ENCODE data around the gene SPIRE1.
"Not testable (repeated sequence)": the region's sequence is repeated elsewhere in the genome, so short reads cannot be mapped to it uniquely, and the experiment has no call there.

Gene SPIRE1

DNA sequence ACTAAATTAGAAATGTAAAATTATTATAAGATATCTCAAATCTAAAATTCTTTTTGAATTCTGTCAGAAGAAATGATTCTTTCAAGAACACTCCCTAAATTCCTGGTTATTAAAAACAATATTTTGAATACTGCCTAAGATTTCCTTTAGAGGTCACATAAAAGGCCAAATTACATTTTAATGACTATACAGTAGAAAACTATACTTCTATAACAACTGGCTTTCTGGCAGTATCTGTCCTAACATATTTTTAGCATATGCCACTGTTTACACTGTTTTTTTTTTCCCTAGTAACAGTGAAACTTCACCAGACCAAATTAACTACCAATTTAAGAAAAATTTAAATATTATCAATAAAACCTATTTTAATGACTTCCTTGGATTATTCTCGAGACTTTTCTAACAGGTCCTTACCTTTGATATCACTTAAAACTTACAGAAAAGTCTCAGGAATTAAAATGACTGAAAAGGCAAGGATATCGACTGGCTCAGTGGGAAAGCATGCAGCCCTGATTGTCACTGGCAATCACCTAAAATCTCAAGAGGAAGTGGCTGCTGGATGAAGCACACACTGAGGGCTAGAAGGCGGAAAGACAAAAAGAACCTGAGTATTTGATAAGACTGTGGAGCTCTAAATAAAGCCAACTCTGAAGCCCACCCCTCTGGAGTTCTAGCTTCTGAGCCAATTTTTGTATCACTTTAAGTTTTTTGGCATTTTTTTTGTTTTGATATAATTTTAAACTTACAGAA is 59.6 kb downstream of the SPIRE1 start:
- DNase-seq, result peak; percentile 68

DNA sequence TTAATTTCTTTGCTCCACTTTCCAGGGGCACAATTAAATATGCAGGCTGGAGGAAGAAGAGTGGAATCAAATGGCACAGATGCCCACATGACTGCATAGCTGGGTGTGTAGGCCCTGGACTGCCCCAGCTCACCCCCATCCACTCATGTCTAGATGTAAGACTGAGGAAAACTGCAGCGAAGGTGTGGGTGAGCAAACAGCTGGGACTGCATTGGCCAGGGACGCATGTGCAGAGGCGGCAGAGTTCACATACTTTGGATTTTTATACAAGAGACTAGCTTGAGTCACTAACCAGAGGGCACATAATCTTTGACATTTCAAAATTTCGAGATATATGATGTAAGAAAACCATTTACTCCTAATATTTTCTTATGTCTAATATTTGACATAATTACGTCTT is 60.1 kb downstream of the SPIRE1 start:
- DNase-seq, result peak; percentile 30

DNA sequence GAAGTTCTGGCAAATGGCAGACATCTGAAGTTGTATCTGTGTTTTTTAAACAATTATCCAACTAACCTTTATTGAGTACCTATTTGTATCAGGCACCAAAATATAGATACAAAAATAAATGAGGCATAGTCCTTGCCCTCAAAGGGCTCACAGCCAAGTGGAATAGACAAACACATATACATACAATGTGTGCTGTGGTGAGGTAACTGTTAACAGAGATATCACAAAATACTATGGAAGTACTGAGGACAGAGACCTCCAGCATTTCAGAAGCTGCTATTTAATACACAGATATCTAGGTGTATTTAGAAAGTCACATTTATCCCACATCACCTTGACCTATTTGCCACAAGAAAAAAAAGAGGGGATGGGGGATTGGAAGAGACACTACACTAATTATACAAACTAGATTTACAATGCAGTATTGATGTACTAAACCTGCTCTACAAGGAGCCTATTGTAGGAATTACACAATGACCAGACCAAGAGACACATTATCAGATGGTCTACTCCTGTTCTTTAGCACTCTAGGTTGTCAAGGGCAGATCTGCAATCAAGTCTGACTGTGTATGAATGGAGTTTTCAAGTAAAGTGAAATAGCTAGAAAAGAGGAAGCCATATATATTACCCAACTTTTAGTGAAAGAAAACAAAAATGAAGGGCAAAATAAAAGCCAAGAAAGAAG is 62.2 kb downstream of the SPIRE1 start:
- DNase-seq, result no peak

DNA sequence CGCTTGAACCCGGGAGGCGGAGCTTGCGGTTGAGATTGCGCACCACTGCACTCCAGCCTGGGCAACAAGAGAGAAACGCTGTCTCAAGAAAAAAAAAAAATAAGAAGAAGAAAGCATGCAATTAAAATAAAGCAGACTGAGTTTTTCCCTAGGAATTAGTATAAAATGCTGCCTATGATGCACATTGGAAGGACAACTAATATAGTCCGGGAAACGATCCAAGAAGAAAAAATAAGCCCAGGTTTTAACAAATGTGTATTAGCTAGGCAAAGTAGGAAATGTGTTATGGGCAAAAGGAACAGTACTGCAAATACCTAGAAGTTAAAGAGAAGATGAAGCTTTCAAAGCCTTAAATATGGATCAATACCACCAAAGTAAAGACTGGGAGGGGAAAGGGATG is 64.0 kb downstream of the SPIRE1 start:
- no peak for DNase-seq

DNA sequence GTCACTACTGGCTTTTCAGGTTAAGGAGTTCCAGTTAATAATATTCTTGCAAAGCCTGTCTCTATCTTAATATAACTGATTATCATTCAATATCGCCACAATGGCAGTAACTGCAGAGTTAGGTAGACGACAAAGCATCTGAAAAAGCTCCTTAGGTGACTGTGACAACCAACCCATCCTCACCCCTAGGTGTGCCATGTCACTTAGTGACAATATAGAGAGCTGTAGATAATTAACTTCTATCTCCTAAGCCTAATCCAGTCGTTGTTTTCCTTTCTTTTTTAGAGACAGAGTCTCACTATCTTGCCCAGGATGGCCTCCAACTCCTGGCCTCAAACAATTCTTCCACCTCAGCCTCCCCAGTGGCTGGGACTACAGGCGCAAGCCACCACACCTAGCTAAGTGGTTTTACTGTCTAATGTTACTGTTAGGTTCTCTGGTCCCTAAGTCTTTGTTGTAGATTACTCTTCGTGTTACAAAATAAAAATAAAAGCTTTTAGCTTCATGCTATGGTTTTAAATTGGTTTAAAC is 65.2 kb downstream of the SPIRE1 start:
- DNase-seq, result no peak

DNA sequence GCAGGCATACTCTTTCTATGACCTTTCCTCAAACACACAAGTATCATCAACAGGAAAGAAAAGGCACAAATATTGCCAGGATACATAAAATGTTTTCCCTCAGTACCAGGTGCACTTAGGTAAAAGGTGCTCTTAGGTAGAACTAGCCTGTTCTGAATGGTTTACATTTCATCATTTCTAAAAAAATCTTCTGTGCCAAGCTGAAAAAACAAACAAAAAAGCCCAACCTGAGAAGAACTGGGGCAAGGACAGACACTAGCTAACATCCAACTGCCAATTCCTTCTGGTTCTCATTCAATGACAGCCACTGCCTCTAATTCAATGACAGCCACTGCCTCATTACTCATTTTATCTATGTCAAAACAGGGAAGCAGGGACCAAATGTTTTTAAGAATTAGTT is 68.5 kb downstream of the SPIRE1 start:
- DNase-seq, result no peak

DNA sequence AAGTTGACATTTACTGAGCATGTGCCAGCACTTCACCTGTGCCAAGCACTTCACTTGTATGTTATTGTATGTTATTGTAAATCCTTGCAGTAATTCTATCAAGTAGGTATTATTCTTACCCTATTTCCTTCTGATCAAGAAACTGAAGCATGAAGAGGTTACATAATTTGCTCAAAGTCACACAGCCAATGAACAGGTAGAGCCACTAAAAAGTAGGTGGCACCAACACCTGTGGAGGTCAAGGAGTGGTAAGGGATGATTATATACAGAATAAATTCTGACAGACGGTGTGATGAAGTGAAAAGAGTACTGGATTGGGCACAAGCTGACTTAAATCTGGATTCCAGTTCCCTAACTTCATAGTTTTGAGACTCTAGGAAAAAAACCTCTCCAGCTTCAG is 71.0 kb downstream of the SPIRE1 start:
- DNase-seq, result no peak

DNA sequence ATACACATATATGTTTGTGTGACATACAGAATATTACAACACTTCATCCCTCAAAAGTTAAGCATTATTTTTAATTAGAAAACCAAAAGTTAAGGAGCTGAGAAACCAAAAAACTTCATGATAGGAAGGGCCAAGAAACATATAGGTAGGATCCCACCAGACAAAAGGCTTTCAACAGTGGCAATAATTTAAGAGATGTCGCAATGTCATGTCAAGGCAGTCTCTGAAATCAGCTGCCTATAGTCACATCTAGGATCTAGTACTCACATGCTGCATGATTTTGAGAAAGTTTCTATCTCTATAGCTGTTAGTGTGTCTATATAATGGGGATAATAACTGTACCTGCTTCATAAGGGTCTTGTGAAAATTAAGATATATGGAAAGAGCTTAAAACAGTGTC is 72.7 kb downstream of the SPIRE1 start:
- DNase-seq, result no peak

DNA sequence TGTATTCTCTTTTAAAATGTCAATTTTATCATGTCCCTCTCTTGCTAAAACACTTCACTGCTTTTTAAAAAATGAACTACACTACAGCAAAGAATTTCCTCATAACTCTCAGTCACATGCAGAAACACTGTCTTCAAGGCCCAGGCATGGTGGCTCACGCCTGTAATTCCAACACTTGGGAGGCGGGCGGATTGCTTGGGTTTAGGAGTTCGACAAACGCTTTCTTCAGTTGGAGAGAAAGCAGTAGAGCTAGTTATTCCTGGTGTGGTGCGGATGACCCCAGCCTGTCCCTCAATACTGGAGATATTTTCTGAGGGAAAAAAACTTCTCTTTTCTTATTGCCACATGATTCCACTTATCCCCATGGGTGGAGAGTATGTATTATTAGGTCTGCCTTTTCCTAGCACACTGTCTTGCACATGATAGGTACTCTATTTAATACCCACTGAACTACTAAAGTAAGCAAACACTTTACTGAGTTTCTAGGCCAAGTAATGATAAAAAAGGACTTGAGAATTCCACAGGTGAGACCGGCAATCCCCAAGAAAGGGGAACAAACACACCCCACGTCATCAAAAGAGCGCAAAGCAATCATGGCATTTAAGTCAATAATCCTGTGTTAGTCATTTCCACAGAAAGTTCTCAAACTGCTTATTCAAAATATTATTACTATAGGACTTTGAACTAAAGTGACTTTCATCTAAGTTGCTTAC is 77.1 kb downstream of the SPIRE1 start:
- DNase-seq, result no peak

DNA sequence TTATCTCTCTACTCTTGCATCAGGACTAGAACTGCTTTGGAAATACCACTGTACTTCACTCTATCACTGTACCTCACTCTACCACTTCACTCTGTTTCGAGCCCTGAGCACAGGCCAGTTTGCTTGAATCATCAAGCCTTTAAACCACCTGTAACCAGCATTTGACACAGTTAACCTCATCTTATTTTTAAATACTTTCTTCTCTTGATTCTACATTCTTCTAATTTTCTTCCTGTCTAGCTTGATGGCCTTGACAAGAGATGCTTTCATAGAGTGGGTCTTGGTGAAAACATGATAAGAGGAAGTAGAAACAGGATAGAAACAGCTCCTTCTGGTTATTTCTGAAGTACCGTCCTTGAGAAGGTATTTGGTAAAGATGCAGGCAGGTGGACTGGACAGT is 78.1 kb downstream of the SPIRE1 start:
- DNase-seq, result no peak

DNA sequence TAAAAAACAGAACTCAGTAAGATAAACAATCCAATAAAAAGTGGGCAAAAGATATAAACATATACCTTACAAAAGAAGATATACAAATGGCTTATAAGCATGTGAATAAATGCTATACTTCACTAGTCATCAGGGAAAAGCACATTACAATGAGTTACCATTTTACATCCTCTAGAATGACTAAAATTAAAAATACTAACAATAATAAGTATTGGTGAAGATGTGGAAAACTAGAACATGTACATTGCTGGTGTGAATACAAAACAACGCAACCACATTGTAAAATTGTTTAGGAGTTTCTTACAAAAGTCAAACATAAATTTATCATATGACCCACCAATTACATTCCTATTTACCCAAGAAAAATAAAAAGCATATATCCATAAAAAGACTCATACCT is 80.1 kb downstream of the SPIRE1 start:
- DNase-seq, result no peak

DNA sequence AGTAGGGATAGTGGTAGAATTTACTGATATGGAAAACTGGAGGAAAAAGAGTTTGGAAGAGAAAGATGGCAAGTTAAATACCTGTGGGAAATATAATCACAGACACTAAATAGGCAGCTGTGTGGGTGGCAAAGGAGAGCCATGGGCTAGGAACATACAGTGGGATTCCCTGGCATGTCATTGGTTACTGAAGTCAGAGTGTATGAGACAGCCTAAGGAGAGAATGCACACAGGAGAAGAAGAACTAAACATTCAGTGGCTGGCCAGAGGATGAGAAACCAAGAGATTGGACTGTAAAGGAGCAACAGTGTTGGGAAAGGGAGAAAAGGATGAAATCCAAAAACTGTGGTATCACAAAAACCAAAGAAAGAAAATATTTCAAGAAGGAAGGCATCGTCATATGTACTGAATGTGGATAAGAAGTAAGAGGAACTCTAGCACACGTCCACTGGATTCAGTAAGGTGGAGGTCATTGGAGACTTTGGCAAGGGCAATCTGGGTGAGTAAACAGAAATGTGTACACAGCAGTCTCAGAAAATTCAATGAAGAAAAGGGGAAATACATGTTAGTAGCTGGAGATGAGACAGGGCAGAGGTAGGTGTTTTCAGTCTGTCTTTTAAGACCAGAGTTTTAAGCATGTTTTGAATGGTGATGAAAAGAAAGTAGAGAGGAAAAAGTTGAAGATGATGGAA is 83.3 kb downstream of the SPIRE1 start:
- DNase-seq, result no peak

DNA sequence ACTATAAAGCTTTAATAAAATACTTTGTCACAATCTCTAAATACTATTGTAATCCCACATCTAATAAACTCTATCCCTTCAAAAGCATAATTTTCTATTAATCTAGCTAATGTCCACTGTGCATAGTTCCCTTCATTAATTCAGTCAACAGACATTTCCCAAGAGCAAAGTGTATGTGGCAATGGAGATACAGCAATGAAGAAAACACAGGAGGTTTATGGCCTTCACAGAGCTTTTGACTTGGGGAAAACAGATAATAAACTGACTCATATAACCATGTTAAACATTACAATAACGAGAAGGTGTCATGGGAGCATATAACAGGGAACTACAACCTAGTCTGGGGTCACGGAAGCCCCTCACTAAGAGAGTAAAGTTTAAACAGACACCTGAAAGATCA is 86.3 kb downstream of the SPIRE1 start:
- DNase-seq, result no peak

DNA sequence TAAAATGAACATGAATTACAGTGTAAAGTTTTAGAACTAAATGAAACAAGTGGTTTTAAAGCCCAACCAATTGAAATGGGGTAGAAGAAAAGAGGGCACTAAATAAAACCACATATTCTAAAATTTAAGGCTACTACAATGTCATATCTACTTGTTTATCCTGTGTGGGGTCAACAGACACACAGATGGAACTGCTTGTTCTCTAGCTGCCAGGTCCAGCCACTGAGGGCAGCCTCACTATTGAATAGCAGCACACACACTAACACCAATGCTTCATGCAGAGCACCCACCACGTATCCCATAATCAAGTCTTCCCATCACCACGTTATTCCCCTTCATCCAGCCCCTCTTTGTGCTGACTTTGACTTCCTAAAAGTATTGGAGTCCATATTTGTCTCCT is 88.1 kb downstream of the SPIRE1 start:
- no peak for DNase-seq

DNA sequence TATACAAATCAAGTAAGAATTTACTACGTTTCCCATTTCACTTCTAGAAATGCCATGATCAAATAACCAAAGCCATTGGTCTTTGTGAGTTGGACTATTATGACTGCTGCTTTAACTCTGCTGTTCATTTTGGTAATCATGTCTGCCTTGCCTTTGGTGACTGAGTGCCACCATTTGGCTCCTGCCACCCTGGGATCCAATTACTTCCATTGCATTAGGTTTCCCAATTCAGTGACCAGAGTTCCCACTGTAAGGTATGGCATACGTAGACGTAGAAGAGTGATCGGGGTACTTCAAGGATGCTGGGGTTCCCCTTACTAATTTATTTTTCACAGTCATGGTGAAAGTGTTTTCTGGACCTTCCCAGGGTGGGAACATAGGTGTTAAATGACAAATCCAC is 90.1 kb downstream of the SPIRE1 start:
- no peak for DNase-seq

DNA sequence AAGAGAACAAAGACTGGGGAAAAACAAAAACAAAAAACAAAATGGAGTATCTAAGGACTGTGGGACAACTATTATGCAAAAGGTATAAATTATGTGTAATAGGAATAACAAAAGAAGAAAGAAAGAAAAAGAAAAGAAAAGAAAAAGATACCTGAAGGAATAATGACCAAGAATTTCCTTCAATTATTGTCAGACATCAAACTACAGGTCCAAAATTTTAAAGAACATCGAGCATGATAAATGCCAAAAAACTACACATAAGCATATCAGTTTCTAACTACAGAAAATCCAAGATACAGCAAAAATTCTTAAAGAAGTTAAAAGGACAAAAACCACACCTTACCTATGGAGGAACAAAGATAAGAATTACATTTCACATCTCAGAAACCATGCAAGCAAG is 93.0 kb downstream of the SPIRE1 start:
- no peak for DNase-seq

DNA sequence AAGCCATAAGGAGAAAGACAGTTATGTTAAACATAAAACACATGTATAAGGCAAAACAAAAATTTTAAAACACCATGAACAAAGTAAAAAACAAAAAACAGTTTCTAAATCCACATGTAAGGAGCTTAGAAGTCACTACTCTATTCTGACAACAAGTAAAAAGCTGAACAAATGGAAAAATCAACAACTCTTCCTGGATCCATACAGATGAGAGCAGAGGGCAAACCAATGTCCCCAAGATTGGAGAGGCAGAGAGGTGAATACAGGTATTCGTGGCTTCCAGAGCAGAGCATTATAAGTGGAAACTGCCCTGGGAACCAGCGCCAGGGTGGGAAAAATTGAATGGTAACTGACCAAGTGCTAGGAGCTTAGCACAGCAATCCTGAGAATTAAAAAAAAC is 93.5 kb downstream of the SPIRE1 start:
- DNase-seq, result no peak

DNA sequence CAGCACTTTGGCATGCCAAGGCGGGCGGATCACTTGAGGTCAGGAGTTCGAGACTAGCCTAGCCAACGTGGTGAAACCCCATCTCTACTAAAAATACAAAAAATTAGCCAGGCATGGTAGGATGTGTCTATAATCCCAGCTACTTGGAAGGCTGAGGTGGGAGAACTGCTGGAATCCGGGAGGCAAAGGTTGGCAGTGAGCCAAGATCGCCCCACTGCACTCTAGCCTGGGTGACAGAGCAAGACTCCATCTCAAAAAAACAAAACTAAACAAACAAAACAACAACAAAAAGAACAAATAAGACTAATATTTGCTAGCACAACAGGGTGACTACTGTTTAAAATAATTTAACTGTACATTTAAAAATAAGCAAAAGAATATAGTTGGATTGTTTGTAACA is 97.3 kb downstream of the SPIRE1 start:
- not testable (repeated sequence) for DNase-seq

DNA sequence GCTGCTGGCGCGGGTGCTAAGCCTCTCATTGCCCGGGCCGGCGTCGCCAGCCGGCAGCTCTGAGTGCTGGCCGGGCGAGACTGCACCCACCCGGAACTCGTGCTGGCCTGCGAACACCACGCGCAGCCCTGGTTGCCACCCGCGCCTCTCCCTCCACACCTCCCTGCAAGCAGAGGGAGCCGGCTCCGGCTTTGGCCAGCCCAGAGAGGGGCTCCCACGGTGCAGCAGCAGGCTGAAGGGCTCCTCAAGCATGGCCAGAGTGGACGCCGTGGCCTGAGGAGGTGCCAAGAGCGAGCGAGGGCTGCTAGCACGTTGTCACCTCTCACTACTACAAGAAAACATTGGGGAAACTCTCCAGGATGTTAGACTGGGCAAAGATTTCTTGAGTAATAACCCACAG is 98.6 kb downstream of the SPIRE1 start:
- no peak for DNase-seq

DNA sequence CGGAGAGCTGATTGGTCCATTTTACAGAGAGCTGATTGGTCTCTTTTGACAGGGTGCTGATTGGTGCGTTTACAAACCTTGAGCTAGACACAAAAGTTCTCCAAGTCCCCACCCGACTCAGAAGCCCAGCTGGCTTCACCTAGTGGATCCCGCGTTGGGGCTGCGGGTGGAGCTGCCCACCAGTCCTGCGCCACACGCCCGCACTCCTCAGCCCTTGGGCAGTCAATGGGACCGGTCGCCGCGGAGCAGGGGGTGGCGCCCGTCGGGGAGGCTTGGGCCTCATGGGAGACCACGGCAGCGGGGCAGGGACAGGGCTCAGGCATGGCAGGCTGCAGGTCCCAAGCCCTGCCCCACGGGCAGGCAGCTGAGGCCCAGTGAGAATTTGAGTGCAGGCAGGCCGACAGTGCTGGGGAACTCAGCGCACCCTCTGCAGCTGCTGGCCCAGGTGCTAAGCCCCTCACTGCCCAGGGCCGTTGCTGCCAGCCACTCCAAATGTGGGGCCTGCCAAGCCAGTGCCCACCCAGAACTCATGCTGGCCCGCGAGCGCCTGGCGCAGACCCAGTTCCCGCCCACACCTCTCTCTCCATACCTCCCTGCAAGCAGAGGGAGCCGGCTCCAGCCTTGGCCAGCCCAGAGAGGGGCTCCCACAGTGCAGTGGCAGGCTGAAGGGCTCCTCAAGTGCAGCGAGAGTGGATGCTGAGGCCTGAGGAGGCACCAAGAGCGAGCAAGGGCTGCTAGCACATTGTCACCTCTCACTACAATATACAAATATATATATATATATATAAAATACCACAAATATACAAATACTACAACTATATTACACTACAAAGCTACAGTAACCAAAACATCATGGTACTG is 100.7 kb downstream of the SPIRE1 start:
- no peak for DNase-seq

DNA sequence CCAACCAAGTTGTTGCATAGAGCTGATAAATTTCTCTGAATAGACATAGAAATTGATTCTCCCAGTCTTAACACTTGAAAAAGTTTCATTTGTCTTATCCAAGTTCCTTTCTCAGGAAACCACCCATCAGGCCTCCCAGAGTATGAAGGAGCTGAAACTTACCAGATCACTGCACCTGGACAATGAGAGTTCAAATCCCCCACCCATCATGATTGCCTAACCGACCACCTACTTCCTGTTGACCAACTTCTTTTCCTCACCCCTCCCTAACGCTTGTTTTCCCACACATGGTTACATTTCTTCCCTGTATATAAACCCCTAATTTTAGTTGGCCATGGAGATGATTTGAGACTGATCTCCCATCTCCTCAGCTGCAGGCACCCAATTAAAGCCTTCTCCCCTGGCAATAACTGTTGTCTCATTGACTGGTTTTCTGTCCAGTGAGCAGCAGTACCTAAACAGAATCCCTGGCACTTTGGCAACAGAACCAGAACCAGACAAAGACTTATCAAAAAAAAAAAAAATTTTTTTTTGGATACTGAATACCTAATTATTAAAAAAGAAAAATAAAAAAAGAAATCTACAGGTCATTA is 103.0 kb downstream of the SPIRE1 start:
- no peak for DNase-seq

DNA sequence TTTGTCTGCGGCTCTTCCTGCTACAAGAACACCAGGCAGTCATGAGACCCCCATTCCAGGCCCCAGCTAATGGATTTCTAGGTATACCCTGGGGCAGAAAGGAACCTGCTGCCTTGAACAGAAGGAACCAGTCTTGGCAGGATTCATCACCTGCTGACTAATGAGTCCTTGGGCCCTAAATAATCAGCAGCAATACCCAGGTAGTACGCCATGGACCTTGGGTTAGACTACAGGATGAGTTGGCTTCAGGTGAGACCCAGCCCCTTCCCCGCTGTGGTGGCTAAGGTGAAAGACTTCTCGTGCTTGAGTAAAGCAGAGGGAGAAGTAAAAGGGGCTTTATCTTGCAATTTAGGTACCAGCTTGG is 105.0 kb downstream of the SPIRE1 start:
- no peak for DNase-seq
